Brain microvascular endothelial cell (primary cell): ENCODE results near the gene PIANP.
A peak's percentile ranks its signal among the peaks of the same experiment; 100 is the strongest.

Experiments used
- DNase-seq: peaks from one replicate; pipeline ENCODE4 v3.0.0-alpha.2; 2020
- H3K27ac ChIP-seq: fragments of 250-450 bp; sonication (Bioruptor Pico); 2 replicates; pipeline ENCODE4 v1.5.1; 2020; ENCODE audit warnings: mild to moderate bottlenecking, moderate library complexity
- H3K27me3 ChIP-seq: fragments of 250-450 bp; sonication (Bioruptor Pico); replicated peaks from 2 replicates; pipeline ENCODE4 v1.5.1; 2020; ENCODE audit warnings: mild to moderate bottlenecking
- H3K36me3 ChIP-seq: fragments of 250-450 bp; sonication (Bioruptor Pico); replicated peaks from 2 replicates; pipeline ENCODE4 v1.5.1; 2020; ENCODE audit warnings: mild to moderate bottlenecking
- H3K4me3 ChIP-seq: 2 replicates; pipeline ENCODE4 v1.5.1; 2011; ENCODE audit warnings: low read depth, mild to moderate bottlenecking, control low read depth, low read length, moderate library complexity
- in situ Hi-C: cut with HindIII; loops from 2 replicates; pipeline ENCODE4 v1.10.0; 2017; ENCODE audit warnings: low sequenced_read_pairs, low pct_ligation_motif_present
- TF ChIP-seq, protein P1 (sequence below): IDR thresholded peaks from 2 replicates; pipeline ENCODE4 v1.5.1; 2011; ENCODE audit warnings: low read depth, mild to moderate bottlenecking, moderate library complexity, low read length, control low read depth, inconsistent platforms; ENCODE audit errors: missing control alignments

Gene PIANP

DNA sequence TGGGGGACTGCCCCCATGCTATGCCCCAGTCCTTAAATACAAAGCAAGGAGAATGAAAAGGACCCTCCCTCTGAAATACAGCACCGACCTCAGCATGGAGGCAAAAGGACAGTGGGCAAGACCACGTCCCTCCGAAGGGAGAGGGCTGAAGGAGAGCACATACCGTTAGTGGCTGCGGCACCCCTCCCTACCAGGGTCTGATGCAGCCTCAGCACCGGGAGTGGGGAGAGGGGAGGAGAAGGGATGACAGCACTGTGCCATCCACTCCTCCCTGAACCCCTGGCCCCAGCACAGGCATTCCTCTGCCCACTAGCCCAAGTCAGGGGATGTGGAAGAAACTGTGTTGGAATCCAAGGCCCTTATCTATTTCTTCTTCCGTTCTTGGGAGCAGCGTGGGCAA lies 49.8 kb downstream of the PIANP start:
- Histone ChIP-seq H3K36me3 (peaks cover 30% of the 10 kb centered on the region), H3K27ac (no peak overlapping the region)
- in situ Hi-C loops, result no loop called here

DNA sequence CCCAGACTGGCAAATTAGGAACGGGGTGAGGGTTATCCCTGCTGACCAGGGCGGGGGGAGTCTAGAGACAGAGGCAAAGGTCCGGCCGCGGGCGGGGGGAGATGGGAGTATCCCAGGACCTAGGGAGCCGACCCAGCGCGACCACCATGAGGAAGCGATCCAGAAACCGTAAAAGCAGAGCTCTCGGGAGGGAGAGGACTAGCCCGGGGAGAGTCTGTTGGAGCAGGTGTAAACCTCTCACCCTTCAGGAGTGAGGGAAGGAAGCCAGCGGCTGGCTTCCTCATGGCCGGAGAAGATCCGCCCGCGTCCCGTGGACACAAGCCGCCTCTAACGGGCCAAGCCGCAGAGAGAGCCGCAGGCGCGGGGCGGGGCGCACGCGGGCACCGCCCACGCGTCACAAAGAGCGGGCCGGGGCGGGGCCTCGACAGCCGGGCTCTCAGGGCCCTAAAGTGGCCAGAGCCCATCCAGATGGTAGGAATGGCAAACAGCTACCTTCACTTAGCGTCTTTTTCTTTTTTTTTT lies 53.5 kb downstream of the PIANP start, which contains the start of gene ACRBP:
Gene ACRBP, minus strand, starts transcription at position 350 of the 522 bp plus-strand sequence. Its CDS starts 66 bp downstream, at position 284.
- DNase-seq, result no peak
- TF ChIP-seq, protein P1, sequence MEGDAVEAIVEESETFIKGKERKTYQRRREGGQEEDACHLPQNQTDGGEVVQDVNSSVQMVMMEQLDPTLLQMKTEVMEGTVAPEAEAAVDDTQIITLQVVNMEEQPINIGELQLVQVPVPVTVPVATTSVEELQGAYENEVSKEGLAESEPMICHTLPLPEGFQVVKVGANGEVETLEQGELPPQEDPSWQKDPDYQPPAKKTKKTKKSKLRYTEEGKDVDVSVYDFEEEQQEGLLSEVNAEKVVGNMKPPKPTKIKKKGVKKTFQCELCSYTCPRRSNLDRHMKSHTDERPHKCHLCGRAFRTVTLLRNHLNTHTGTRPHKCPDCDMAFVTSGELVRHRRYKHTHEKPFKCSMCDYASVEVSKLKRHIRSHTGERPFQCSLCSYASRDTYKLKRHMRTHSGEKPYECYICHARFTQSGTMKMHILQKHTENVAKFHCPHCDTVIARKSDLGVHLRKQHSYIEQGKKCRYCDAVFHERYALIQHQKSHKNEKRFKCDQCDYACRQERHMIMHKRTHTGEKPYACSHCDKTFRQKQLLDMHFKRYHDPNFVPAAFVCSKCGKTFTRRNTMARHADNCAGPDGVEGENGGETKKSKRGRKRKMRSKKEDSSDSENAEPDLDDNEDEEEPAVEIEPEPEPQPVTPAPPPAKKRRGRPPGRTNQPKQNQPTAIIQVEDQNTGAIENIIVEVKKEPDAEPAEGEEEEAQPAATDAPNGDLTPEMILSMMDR, result no peak
- no peaks in the 10 kb centered on the region for H3K27me3 ChIP-seq
- H3K36me3 ChIP-seq, result peaks cover 16% of the 10 kb centered on the region
- no peak within 1 kb of the TSS for H3K27ac ChIP-seq
- peak within 1 kb of the TSS; percentile 43 for H3K4me3 ChIP-seq
- in situ Hi-C loops, result no loop called here

More for the DNA sequence above, 49.8 kb downstream of the PIANP start:
- TF ChIP-seq, protein P1, result no peak
- no peak for DNase-seq
- no peak overlapping the region for H3K4me3 ChIP-seq
- H3K27me3 ChIP-seq, result no peaks in the 10 kb centered on the region

DNA sequence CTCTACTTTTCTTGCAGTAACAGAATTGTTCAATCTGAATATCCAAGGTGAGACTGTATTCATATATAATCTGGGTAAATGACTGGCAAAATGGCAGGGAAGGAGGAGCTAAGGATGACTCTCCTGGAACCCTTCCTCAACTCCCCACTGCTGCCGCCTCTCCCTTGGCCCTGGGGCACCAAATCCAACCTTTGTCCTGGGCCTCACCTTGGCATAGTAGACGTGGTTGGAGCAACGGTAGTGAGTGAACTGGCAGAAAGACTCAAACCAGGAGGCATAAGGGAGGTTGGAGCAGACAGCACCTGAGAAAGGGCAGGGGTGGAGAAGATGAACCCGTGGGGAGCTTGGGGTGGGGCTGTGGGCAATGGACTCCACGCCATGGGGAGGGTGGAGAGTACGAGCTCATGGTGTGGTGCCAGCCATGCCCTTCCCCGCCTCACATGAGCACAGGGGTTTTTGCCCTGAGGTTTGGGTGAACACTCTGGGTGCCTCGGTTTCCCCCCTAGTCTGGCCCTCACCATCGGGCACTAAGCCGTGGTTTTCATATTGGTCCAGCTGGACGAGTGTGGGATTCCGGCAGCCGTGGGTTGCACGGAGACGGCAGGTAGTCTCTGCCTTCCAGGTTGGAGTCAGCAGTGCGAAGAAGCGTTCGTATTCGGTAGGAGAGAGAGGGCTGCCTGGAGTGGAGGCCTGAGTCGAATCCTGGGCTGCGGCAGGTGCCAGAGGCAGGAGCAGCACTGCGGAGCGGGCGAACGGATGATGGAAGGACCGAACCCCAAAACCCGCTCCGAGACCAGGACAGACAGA lies 54.1 kb downstream of the PIANP start:
- Histone ChIP-seq H3K27me3 (no peaks in the 10 kb centered on the region), H3K36me3 (peaks cover 13% of the 10 kb centered on the region), H3K4me3 (peak overlapping the region; percentile 43), H3K27ac (no peak overlapping the region)
- in situ Hi-C loops, result no loop called here
- TF ChIP-seq, protein P1, result no peak
- no peak for DNase-seq

DNA sequence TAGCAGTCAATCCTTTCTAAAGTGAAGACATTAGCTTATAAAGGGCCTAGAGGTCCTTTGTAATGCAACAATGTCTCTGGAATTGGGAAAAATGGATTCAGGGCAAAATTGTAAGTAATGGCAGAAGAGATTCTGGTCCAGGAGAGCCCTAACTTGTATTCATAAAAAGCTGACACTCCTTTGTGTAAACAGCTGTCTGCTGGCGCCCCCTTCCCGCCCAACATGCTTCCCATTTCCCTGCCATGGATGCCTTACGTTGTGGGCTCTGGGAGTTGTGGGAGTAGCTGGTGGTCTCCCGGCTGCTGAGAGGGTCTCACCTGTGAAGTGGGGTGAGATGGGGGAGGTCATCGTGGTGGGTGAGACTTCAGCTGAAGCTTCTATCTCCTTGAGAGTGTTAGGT lies 55.7 kb downstream of the PIANP start:
- Histone ChIP-seq H3K36me3 (peaks cover 2% of the 10 kb centered on the region), H3K27ac (no peak overlapping the region), H3K27me3 (no peaks in the 10 kb centered on the region), H3K4me3 (no peak overlapping the region)
- no peak for DNase-seq
- TF ChIP-seq, protein P1, result peak; percentile 46
- in situ Hi-C loops, result no loop called here

DNA sequence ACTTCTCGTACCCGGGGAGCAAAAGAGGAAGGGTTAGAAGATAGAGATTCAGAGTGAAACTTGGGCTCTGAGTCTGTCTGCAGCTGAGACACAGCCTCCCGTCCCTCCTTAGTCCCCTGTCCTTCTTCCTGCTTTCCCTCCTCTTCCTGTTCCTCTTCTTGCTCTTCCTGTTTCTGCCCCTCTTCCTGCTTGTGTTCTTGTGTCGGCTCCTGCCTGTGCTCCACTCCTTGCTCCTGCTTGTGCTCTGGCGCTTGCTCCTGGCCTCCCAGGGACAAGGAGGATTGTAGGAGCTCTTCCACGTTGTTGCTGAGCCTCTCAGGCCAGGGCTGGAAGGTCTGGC lies 56.4 kb downstream of the PIANP start:
- TF ChIP-seq, protein P1, result no peak
- peaks cover 2% of the 10 kb centered on the region for H3K36me3 ChIP-seq
- H3K4me3 ChIP-seq, result no peak overlapping the region
- in situ Hi-C loops, result no loop called here
- DNase-seq, result no peak
- H3K27ac ChIP-seq, result no peak overlapping the region
- no peaks in the 10 kb centered on the region for H3K27me3 ChIP-seq
